Activated CD4-positive, CD25-positive, alpha-beta regulatory T cell treated with anti-CD3 and anti-CD28 coated beads, Interleukin-2, amount 50 U/mL, for 16 hours (primary cell): ENCODE results near the gene SACM1L.

Experiments used
- DNase-seq: peaks from one replicate; pipeline ENCODE4 v3.0.0-alpha.2; 2020; ENCODE audit warnings: low read depth, low spot score

The SACM1L gene

GRCh38 chr3:45765266-45765851 lies 76.2 kb downstream of the SACM1L start:
- no peak for DNase-seq

- DNase-seq = no peak
These were observed 76.8 kb downstream of the SACM1L start for GRCh38 chr3:45765958-45766357.

- no peak for DNase-seq
These were observed 82.1 kb downstream of the SACM1L start for GRCh38 chr3:45771166-45771775.

DNA sequence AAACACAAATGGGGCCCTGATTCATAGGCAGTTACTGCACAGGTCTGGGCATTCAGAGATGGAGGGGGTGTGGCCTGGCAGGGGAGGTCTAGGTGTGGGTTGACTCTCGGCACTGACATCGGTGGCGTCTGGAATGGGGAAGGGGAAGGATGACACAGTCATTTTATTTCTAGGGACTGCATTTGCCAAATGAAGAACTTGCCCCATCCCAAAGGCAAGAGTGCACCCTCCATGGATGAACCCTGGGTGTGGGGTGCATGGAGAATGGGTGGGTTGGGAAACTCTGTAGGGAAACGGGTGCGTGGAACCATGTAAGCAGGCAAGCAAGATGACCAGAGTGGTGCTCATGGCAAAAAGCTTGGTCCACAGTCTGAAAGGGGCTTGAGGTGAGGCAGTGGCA lies 82.6 kb downstream of the SACM1L start:
- no peak for DNase-seq

DNA sequence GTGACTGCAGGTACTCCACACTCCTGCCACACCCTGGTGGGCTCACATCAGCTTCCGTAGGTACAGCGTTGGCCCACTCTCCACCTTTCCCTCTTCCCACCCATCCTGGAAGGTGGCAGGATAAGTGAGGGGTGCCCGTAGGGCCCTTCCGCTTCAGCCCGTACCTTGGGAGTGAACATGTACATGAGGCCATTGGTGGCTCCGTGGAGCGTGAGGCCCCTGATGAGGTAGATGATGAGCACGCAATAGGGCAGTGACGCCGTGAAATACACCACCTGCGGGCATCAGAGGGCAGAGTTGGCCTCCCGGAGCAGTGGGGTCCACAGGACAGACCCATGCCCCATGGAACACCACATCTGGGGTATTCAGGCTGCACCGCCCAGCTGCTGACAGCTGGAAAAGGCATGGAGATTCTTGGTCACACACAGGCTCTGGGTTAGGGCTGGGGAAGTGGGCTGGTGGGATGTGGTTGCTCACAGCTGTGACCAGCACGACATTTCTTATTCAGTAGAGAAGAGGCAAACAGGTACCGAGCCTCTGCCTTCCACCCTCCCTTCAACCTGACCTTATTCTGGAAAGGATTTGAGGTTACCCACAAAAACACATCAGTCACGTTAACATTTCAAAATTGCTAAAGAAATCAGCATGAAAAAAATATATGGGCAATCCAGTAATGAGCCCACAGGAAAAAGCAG lies 83.3 kb downstream of the SACM1L start:
- no peak for DNase-seq

DNA sequence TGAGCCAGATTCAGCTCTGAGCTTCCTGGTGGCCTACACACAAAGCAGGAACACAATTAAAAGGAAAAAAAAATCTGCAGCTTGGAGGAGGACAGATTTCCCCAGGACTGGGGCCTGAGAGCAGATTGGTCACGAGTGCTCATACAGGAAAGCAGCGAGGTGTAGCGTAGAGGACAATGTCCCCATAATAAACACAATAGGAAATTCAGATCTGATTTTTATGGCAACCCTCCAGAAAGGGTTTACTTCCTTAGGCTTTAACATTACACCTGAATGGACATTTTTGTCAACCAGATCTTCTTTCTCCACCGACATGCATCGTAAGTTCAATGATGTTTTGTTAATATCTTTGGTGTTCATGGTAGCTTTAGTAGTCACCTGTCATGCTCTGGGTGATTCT lies 83.9 kb downstream of the SACM1L start:
- no peak for DNase-seq

DNA sequence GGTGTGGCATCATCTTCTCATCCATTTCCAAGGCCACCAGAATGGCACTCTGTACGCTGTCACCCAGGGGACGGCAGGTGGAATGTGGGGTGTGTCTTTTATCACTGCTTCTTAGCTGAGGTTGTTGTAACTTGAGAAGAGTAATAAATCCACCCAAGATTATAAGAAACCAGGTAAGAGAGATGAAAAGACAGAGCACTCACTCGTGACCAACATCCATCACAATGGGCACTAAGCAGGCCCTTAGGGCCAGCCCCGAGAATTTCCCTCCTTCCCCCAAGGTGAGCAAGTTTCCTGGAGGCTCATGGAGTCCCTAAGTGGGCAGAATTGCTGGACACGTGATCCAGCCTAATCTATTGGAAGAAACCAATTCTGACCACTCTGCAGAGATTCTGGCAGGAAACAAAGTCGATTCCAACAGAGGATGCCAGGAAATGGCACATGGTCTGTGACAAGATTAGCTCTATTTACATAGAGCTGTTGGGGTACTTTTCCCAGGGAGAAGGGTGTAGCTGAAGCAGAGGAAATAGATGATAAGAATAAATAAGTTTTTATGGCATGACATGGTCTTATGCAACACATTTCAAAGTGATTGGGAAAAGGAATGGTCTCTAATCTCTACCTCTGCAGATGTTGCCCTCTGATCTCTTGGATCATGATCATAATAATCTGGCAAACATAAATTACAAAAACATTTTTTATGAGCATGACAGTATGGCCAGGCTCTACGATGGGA lies 84.7 kb downstream of the SACM1L start:
- no peak for DNase-seq

DNA sequence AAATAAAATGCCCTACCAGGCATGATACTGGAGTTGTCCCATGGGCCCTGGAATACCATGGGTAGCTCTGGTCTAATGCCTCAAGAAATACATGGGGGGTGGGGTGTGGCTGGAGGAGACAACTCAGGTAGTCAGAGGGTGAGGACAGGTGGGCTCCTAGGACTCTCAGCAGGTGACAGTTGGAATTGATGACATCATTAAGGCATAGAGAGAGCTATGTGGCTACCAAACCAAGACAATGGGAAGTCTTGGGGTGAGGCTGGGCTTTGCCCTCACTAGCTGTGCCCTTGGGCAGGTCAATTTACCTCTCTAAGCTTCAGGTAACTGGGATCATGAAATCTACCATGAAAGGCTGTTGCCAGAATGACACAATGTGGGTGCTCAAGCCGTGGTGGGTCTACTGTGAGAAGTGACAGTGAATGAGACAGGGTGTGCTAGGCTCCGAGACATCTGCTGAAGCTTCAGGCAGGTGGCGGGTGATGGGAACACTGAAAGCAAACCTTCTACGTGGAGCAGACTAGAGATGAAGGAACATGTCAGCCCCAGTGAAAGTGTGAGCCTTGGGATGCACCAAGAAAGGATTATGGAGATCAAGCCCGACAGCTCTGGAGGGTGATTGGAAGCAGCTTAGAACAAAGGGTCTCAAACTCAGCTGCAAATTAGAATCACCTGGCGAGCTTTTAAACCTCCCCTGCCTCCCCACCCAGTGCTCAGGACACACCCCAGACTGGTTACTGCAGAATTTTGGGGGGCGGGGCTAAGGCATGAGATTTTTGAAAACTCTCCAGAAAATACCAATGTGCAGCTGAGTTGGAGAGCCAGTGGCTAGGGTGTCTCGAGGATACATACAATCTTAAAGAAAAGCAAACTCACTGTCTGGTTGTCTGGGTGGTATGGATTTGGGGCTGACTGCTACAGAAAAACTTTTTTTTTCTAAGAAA lies 85.7 kb downstream of the SACM1L start:
- DNase-seq = no peak

- DNase-seq = no peak
These were observed 86.5 kb downstream of the SACM1L start for GRCh38 chr3:45775571-45776300.

DNA sequence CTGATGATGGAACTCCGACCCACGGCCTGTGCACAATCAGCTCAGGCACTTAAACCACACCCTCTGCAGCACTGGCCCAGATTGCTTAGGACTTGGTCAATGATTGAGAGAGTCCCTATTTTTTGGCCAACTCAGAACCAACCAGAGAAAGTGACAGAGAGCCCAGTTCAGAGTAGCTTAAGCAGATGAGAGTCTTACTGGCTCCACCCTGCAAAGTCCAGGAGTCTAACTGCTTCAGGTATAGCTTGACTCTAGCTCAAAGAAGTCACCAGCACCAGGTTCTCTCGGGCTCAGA lies 87.1 kb downstream of the SACM1L start:
- DNase-seq = no peak

- no peak for DNase-seq
These were observed 87.4 kb downstream of the SACM1L start for GRCh38 chr3:45776611-45777010.

DNA sequence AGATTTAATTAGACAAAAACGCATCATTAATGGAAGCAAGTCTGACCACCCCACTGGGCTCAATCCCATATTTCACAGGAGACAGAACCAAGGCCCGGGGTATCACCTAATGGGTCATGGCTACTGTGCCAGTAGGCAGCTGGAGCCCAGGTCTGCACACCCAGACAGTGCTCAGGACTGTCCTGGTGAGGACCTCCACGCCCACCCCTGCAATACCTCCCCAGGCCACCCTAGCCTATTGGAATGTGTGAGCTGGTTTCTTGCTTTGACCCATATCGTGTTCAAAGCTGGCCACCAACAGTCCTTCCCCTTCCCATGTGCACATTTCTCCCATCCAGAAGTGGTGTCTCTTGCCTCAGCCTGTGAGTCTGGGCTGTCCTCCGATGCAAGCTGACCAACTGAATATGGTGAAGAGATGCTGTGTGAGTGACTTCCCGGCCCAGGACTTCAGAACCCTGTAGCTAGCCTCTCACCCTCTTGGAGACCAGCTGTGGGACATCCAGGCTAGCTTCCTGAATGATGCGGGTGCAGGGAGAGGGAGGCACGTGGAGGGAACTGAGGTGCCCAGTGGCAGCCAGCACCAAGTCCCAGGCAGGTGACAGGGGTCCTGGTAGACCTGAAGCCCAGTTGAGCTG lies 88.0 kb downstream of the SACM1L start:
- no peak for DNase-seq

- DNase-seq = no peak
These were observed 88.7 kb downstream of the SACM1L start for GRCh38 chr3:45777746-45778386.

DNA sequence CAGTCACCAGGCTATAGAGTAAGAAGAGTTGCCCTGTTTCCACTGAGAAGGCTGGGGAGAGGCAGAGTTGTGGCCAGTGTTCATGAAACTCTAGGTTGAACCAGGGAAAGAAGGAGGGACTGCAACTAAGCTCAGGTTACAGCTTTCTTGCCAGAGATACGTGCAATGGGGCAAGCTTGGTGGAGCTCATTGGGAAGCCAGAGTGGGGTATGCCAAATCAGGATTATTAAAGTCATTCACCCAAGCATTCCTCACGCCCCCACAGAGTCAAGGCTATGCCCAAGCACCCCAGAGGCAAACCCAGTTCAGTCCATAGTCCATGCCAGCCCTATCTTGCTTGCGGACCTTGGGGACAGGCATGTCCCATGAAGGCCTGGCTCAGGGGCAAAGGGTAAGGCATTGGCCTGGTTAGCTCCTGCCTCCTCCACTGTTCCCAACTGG lies 89.6 kb downstream of the SACM1L start:
- DNase-seq = no peak

- no peak for DNase-seq
These were observed 90.8 kb downstream of the SACM1L start for GRCh38 chr3:45779746-45780735.

DNA sequence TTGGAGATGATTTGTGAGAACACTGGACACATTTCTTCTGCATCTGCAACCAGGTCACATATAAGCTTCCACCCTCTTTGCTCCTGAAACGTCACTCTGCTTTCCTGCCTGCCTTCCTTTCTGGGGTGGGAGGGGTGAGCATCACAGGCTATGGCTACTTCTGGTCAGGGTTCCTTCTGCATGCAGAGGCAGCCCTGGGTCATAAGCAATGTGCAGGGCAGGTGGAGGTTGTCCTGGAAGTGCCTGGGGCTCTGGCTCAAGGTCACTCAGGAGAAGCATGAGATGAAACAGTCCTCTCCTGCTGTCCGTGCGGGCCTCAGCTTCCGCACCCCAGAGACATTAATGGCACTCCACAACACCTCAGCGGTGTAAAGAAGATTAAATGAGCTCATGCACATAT lies 92.1 kb downstream of the SACM1L start:
- DNase-seq = no peak

GRCh38 chr3:45781841-45782240 lies 92.6 kb downstream of the SACM1L start:
- no peak for DNase-seq

GRCh38 chr3:45782381-45782780 lies 93.2 kb downstream of the SACM1L start:
- DNase-seq = no peak

GRCh38 chr3:45783667-45784066 lies 94.5 kb downstream of the SACM1L start:
- DNase-seq = no peak
